Transverse colon (tissue), 4 donors: ENCODE results near the gene RAI2.

Experiments
- POLR2AphosphoS5 ChIP-seq, 3 donors: sonication (generic); formaldehyde crosslinking; IDR thresholded peaks; one replicate each; pipeline ENCODE4 v1.6.1; 2016; ENCODE audit warnings: antibody characterized with exemption in 3 of 3
- TF ChIP-seq, protein P1 (sequence below), 5 experiments: fragments of 200-600 bp in 3 of 5; fragments of 450-650 bp in 2 of 5; sonication (generic) in 3 of 5; IDR thresholded peaks; 1 replicate in 2 of 5; 2 replicates in 3 of 5; pipeline ENCODE4 v1.5.1; 2016 to 2017; ENCODE audit warnings: antibody characterized with exemption in 5 of 5, inconsistent platforms in 3 of 5, mild to moderate bottlenecking in 2 of 5, moderate library complexity in 1 of 5

DNA sequence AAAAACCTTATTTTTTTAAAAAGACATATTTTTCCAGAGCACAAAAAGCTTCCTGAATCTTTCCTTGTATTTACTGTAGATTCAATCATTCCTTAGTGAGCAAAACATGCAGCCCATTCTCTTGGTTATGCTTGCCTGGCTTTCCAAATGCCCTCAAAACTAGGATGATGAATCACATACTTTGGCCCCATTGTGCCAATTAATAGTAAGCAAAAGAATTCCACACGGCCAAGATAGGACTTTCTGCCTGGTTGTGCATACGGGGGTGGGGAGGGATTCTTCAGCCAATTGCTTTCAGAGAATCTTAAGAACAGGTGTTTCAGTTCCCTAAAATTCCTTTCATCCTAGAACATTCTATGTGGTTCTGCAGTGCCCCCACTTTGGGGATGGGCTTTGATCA lies 7.0 kb downstream of the RAI2 start:
- TF ChIP-seq POLR2AphosphoS5 (IDR thresholded peaks at IDR 0.05): no peak
- TF ChIP-seq, protein P1, sequence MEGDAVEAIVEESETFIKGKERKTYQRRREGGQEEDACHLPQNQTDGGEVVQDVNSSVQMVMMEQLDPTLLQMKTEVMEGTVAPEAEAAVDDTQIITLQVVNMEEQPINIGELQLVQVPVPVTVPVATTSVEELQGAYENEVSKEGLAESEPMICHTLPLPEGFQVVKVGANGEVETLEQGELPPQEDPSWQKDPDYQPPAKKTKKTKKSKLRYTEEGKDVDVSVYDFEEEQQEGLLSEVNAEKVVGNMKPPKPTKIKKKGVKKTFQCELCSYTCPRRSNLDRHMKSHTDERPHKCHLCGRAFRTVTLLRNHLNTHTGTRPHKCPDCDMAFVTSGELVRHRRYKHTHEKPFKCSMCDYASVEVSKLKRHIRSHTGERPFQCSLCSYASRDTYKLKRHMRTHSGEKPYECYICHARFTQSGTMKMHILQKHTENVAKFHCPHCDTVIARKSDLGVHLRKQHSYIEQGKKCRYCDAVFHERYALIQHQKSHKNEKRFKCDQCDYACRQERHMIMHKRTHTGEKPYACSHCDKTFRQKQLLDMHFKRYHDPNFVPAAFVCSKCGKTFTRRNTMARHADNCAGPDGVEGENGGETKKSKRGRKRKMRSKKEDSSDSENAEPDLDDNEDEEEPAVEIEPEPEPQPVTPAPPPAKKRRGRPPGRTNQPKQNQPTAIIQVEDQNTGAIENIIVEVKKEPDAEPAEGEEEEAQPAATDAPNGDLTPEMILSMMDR (IDR thresholded peaks at IDR 0.05): no peak
